ENCODE measurements around the gene PLXNA1. TPM values are rescaled to one million over a fixed set of nuclear protein-coding genes. Genes with fewer than 3 reads are reported as not detected.
A peak's percentile ranks its signal among the peaks of the same experiment; 100 is the strongest.

PLXNA1 gene
- total RNA-seq: 10 to 100 TPM; 19.0 to 29.7 (median 25.1) TPM
- 10 to 100 TPM; 14.3 to 14.8 TPM for polyA plus RNA-seq
- long read RNA-seq, donor 1, full-length matches to known transcripts: 1 of 27 reads
- long read RNA-seq, donor 1, partial matches to known transcripts: 18 of 27 reads
- long read RNA-seq, donor 1, other reads (novel, unspliced or antisense): 8 of 27 reads
- long read RNA-seq, donor 2, partial matches to known transcripts: 15 of 43 reads
- long read RNA-seq, donor 2, other reads (novel, unspliced or antisense): 28 of 43 reads
- long read RNA-seq, donor 3, full-length matches to known transcripts: 5 of 69 reads
- long read RNA-seq, donor 3, partial matches to known transcripts: 56 of 69 reads
- long read RNA-seq, donor 3, other reads (novel, unspliced or antisense): 8 of 69 reads

- intact Hi-C loops (cut with DNase I): loop anchor here in 9 of 10 donors (1.0 to 10.0 kb wide), 16 partner anchors 182 to 562 kb away; no protein-coding TSS in a partner anchor
- H3K27ac ChIP-seq: peak within 1 kb of the TSS in 9 of 10 donors; percentile 59 to 93 (median 73)
- peak; percentile 81 to 94 (median 89) for TF ChIP-seq CTCF (IDR thresholded peaks at IDR 0.05)
- H3K4me3 ChIP-seq: peak within 1 kb of the TSS; percentile 70 to 87 (median 76)
- H3K4me1 ChIP-seq: peaks cover 18 to 50% (median 41%) of the 10 kb centered on the region in 9 donors
- WGBS, 2 donors: 1% methylated on average over 67 to 89 of the region's 89 CpGs
- peaks cover 0 to 39% (median 0%) of the 10 kb centered on the region in 7 donors for H3K27me3 ChIP-seq
- no peaks in the 10 kb centered on the region for H3K36me3 ChIP-seq
- no peaks in the 10 kb centered on the region for H3K9me3 ChIP-seq
- ATAC-seq (peak; percentile 76 to 89 (median 81)), DNase-seq (peak; percentile 71 to 83)
Observed at GRCh38 chr3:126982471-126983175, at the start of gene PLXNA1. Gene PLXNA1, plus strand, starts transcription at chr3:126983115. Its CDS starts 5,479 bp downstream, at chr3:126988594.

- Histone ChIP-seq H3K27ac (no peak overlapping the region), H3K9me3 (no peaks in the 10 kb centered on the region), H3K27me3 (peaks cover 0 to 17% (median 8%) of the 10 kb centered on the region in 7 donors), H3K4me3 (no peak overlapping the region), H3K36me3 (no peaks in the 10 kb centered on the region), H3K4me1 (peaks cover 12 to 46% (median 36%) of the 10 kb centered on the region in 9 donors)
- 46 to 56% methylated on average over 4 of the region's 4 CpGs for WGBS, 2 donors
- TF ChIP-seq CTCF (IDR thresholded peaks at IDR 0.05): no peak
- no peak for DNase-seq
- no peak for ATAC-seq
- intact Hi-C loops (cut with DNase I): no loop called here
Observed at GRCh38 chr3:126934031-126934531, 48.8 kb upstream of the PLXNA1 start.

GRCh38 chr3:126934991-126935390, 47.9 kb upstream of the PLXNA1 start:
- no peak overlapping the region for H3K4me3 ChIP-seq
- no peaks in the 10 kb centered on the region for H3K36me3 ChIP-seq
- 94% methylated on average over 8 of the region's 8 CpGs for WGBS, 2 donors
- peaks cover 12 to 54% (median 44%) of the 10 kb centered on the region in 9 donors for H3K4me1 ChIP-seq
- peaks cover 0 to 10% (median 4%) of the 10 kb centered on the region in 7 donors for H3K27me3 ChIP-seq
- TF ChIP-seq CTCF (IDR thresholded peaks at IDR 0.05): no peak
- H3K27ac ChIP-seq: no peak overlapping the region
- intact Hi-C loops (cut with DNase I): no loop called here
- no peak for ATAC-seq
- DNase-seq: no peak
- H3K9me3 ChIP-seq: no peaks in the 10 kb centered on the region

DNA sequence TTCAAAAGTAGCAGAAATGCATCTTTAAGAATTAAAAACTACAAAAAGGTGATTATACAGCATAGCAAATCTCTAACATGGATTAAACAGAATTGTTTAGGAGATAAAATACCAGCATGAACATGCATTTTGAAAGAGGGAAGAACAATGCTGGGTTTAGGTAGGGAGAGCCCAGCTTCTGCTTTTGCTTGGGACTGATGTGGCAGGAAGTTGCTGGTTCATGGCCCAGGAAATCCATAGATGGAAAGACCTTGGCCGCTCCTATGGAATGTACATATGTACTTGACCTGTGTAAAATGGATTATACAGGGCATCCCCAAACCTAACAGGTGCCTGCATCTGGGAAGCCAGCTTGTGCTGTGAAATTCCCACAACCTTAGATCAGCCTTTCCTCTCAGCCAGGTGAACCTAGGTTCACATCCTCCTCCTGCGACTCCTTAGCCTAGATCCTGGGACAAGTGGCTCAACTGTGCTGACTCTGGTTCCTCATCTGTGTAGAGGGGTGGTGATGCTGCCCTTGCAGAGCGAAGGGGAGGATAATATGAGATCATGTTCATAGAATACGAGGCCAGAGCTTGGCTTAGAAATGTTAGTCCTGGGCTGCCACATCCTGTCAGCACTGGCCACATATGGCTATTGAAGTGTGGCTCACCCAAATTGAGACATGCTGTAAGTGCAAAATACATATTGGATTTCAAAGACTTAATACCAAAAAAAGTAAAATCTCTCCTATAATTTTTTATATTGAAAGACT, 47.0 kb upstream of the PLXNA1 start:
- 92 to 93% methylated on average over 4 of the region's 4 CpGs for WGBS, 2 donors
- H3K4me1 ChIP-seq: peaks cover 12 to 54% (median 44%) of the 10 kb centered on the region in 9 donors

More for the DNA sequence above, 47.0 kb upstream of the PLXNA1 start:
- Histone ChIP-seq H3K27ac (no peak overlapping the region), H3K36me3 (no peaks in the 10 kb centered on the region), H3K27me3 (peaks cover 0 to 3% (median 0%) of the 10 kb centered on the region in 7 donors), H3K9me3 (no peaks in the 10 kb centered on the region), H3K4me3 (no peak overlapping the region)
- intact Hi-C loops (cut with DNase I): no loop called here
- DNase-seq (no peak), ATAC-seq (no peak)
- TF ChIP-seq CTCF (IDR thresholded peaks at IDR 0.05): no peak

All from heart right ventricle (tissue), 16 donors.